ENCODE measurements around the gene TLE2.
"Not testable (repeated sequence)": the region's sequence is repeated elsewhere in the genome, so short reads cannot be mapped to it uniquely, and the experiment has no call there.

The TLE2 gene

GRCh38 chr19:3060857-3061181, 31.7 kb upstream of the TLE2 start:
- Histone ChIP-seq H3K9ac (ENCODE audit: low read depth, low read length) (peak overlapping the region; percentile 81), H3K36me3 (ENCODE audit: insufficient read depth, low read length) (no peaks in the 10 kb centered on the region), H3K4me1 (ENCODE audit: insufficient read depth, low read length) (peaks cover 18% of the 10 kb centered on the region; the same call in 1 of the 2 replicates), H3K9me3 (ENCODE audit: control insufficient read depth, insufficient read depth, low read length) (no peaks in the 10 kb centered on the region)

GRCh38 chr19:3059653-3060052, 30.6 kb upstream of the TLE2 start:
- H3K9ac ChIP-seq (ENCODE audit: low read depth, low read length) = no peak overlapping the region
- H3K36me3 ChIP-seq (ENCODE audit: insufficient read depth, low read length) = no peaks in the 10 kb centered on the region
- peaks cover 20% of the 10 kb centered on the region; the same call in 1 of the 2 replicates for H3K4me1 ChIP-seq (ENCODE audit: insufficient read depth, low read length)
- no peaks in the 10 kb centered on the region for H3K9me3 ChIP-seq (ENCODE audit: control insufficient read depth, insufficient read depth, low read length)

- H3K9me3 ChIP-seq (ENCODE audit: control insufficient read depth, insufficient read depth, low read length) = no peaks in the 10 kb centered on the region
- peaks cover 25% of the 10 kb centered on the region for H3K4me1 ChIP-seq (ENCODE audit: insufficient read depth, low read length)
- H3K36me3 ChIP-seq (ENCODE audit: insufficient read depth, low read length) = no peaks in the 10 kb centered on the region
- no peak overlapping the region for H3K9ac ChIP-seq (ENCODE audit: low read depth, low read length)
Measured at GRCh38 chr19:3058821-3059314, 29.8 kb upstream of the TLE2 start.

- H3K4me1 ChIP-seq (ENCODE audit: insufficient read depth, low read length) = peaks cover 31% of the 10 kb centered on the region
- no peaks in the 10 kb centered on the region for H3K9me3 ChIP-seq (ENCODE audit: control insufficient read depth, insufficient read depth, low read length)
- no peak overlapping the region for H3K9ac ChIP-seq (ENCODE audit: low read depth, low read length)
- no peaks in the 10 kb centered on the region for H3K36me3 ChIP-seq (ENCODE audit: insufficient read depth, low read length)
Measured at GRCh38 chr19:3058009-3058820, 29.1 kb upstream of the TLE2 start.

GRCh38 chr19:3057275-3057714, 28.2 kb upstream of the TLE2 start:
- Histone ChIP-seq H3K9me3 (ENCODE audit: control insufficient read depth, insufficient read depth, low read length) (no peaks in the 10 kb centered on the region), H3K36me3 (ENCODE audit: insufficient read depth, low read length) (no peaks in the 10 kb centered on the region), H3K9ac (ENCODE audit: low read depth, low read length) (no peak overlapping the region), H3K4me1 (ENCODE audit: insufficient read depth, low read length) (peaks cover 33% of the 10 kb centered on the region)

GRCh38 chr19:3056417-3057088, 27.5 kb upstream of the TLE2 start:
- no peak overlapping the region for H3K9ac ChIP-seq (ENCODE audit: low read depth, low read length)
- peaks cover 33% of the 10 kb centered on the region for H3K4me1 ChIP-seq (ENCODE audit: insufficient read depth, low read length)
- H3K36me3 ChIP-seq (ENCODE audit: insufficient read depth, low read length) = no peaks in the 10 kb centered on the region
- H3K9me3 ChIP-seq (ENCODE audit: control insufficient read depth, insufficient read depth, low read length) = no peaks in the 10 kb centered on the region

- no peak overlapping the region; the same call in 1 of the 2 replicates for H3K9ac ChIP-seq (ENCODE audit: low read depth, low read length)
- H3K9me3 ChIP-seq (ENCODE audit: control insufficient read depth, insufficient read depth, low read length) = no peaks in the 10 kb centered on the region
- peaks cover 33% of the 10 kb centered on the region for H3K4me1 ChIP-seq (ENCODE audit: insufficient read depth, low read length)
- H3K36me3 ChIP-seq (ENCODE audit: insufficient read depth, low read length) = no peaks in the 10 kb centered on the region
Measured at GRCh38 chr19:3055741-3056416, 26.8 kb upstream of the TLE2 start.

- Histone ChIP-seq H3K4me1 (ENCODE audit: insufficient read depth, low read length) (peaks cover 33% of the 10 kb centered on the region), H3K9me3 (ENCODE audit: control insufficient read depth, insufficient read depth, low read length) (no peaks in the 10 kb centered on the region), H3K36me3 (ENCODE audit: insufficient read depth, low read length) (no peaks in the 10 kb centered on the region), H3K9ac (ENCODE audit: low read depth, low read length) (no peak overlapping the region; the same call in 1 of the 2 replicates)
Measured at GRCh38 chr19:3054972-3055740, 26.1 kb upstream of the TLE2 start.

- Histone ChIP-seq H3K9ac (ENCODE audit: low read depth, low read length) (no peak overlapping the region), H3K4me1 (ENCODE audit: insufficient read depth, low read length) (peaks cover 33% of the 10 kb centered on the region), H3K9me3 (ENCODE audit: control insufficient read depth, insufficient read depth, low read length) (no peaks in the 10 kb centered on the region), H3K36me3 (ENCODE audit: insufficient read depth, low read length) (no peaks in the 10 kb centered on the region)
Measured at GRCh38 chr19:3054265-3054971, 25.3 kb upstream of the TLE2 start.

GRCh38 chr19:3053780-3054179, 24.7 kb upstream of the TLE2 start:
- Histone ChIP-seq H3K9ac (ENCODE audit: low read depth, low read length) (no peak overlapping the region), H3K36me3 (ENCODE audit: insufficient read depth, low read length) (no peaks in the 10 kb centered on the region)

GRCh38 chr19:3053218-3053621, 24.1 kb upstream of the TLE2 start:
- H3K36me3 ChIP-seq (ENCODE audit: insufficient read depth, low read length) = no peaks in the 10 kb centered on the region
- H3K9ac ChIP-seq (ENCODE audit: low read depth, low read length) = no peak overlapping the region
- peaks cover 28% of the 10 kb centered on the region for H3K4me1 ChIP-seq (ENCODE audit: insufficient read depth, low read length)
- H3K9me3 ChIP-seq (ENCODE audit: control insufficient read depth, insufficient read depth, low read length) = no peaks in the 10 kb centered on the region

More at GRCh38 chr19:3053780-3054179, 24.7 kb upstream of the TLE2 start:
- no peaks in the 10 kb centered on the region for H3K9me3 ChIP-seq (ENCODE audit: control insufficient read depth, insufficient read depth, low read length)
- H3K4me1 ChIP-seq (ENCODE audit: insufficient read depth, low read length) = peaks cover 32% of the 10 kb centered on the region

GRCh38 chr19:3050016-3050415, 20.9 kb upstream of the TLE2 start:
- not testable (repeated sequence) for H3K36me3 ChIP-seq (ENCODE audit: insufficient read depth, low read length); H3K9ac ChIP-seq (ENCODE audit: low read depth, low read length); H3K9me3 ChIP-seq (ENCODE audit: control insufficient read depth, insufficient read depth, low read length)
- peaks cover 21% of the 10 kb centered on the region for H3K4me1 ChIP-seq (ENCODE audit: insufficient read depth, low read length)

- Histone ChIP-seq H3K36me3 (ENCODE audit: insufficient read depth, low read length) (no peaks in the 10 kb centered on the region), H3K9ac (ENCODE audit: low read depth, low read length) (no peak overlapping the region), H3K9me3 (ENCODE audit: control insufficient read depth, insufficient read depth, low read length) (no peaks in the 10 kb centered on the region), H3K4me1 (ENCODE audit: insufficient read depth, low read length) (peaks cover 15% of the 10 kb centered on the region)
Measured at GRCh38 chr19:3049089-3049488, 20.0 kb upstream of the TLE2 start.
